Amniotic stem cell (primary cell): ENCODE data around the gene LPP.
"Not testable (repeated sequence)": the region's sequence is repeated elsewhere in the genome, so short reads cannot be mapped to it uniquely, and the experiment has no call there.

Experiments used
- DNase-seq: peaks from one replicate; lab custom pipeline; 2025; lab: John Stamatoyannopoulos, UW

LPP gene

GRCh38 chr3:188434594-188434993 lies 280.6 kb downstream of the LPP start:
- no peak for DNase-seq

- DNase-seq = no peak
Observed at GRCh38 chr3:188435266-188435665, 281.3 kb downstream of the LPP start.

- no peak for DNase-seq
Observed at GRCh38 chr3:188437926-188438325, 284.0 kb downstream of the LPP start.

GRCh38 chr3:188439080-188439479 lies 285.1 kb downstream of the LPP start:
- no peak for DNase-seq

- DNase-seq = no peak
Observed at GRCh38 chr3:188440340-188440972, 286.5 kb downstream of the LPP start.

GRCh38 chr3:188442430-188442829 lies 288.5 kb downstream of the LPP start:
- DNase-seq = no peak

- DNase-seq = not testable (repeated sequence)
Observed at GRCh38 chr3:188445175-188445574, 291.2 kb downstream of the LPP start.

GRCh38 chr3:188446014-188446413 lies 292.1 kb downstream of the LPP start:
- DNase-seq = no peak

- no peak for DNase-seq
Observed at GRCh38 chr3:188446766-188447165, 292.8 kb downstream of the LPP start.

- no peak for DNase-seq
Observed at GRCh38 chr3:188448813-188449212, 294.9 kb downstream of the LPP start.

GRCh38 chr3:188449421-188449820 lies 295.5 kb downstream of the LPP start:
- DNase-seq = no peak

- no peak for DNase-seq
Observed at GRCh38 chr3:188452158-188452772, 298.3 kb downstream of the LPP start.

- no peak for DNase-seq
Observed at GRCh38 chr3:188453431-188454384, 299.8 kb downstream of the LPP start.

GRCh38 chr3:188455748-188456147 lies 301.8 kb downstream of the LPP start:
- DNase-seq = no peak

- no peak for DNase-seq
Observed at GRCh38 chr3:188458756-188459155, 304.8 kb downstream of the LPP start.

- no peak for DNase-seq
Observed at GRCh38 chr3:188465311-188465710, 311.4 kb downstream of the LPP start.

GRCh38 chr3:188468196-188468595 lies 314.2 kb downstream of the LPP start:
- DNase-seq = no peak

- no peak for DNase-seq
Observed at GRCh38 chr3:188468662-188469061, 314.7 kb downstream of the LPP start.

GRCh38 chr3:188469228-188469885 lies 315.4 kb downstream of the LPP start:
- DNase-seq = no peak

GRCh38 chr3:188470508-188471130 lies 316.7 kb downstream of the LPP start:
- no peak for DNase-seq

- no peak for DNase-seq
Observed at GRCh38 chr3:188471723-188472122, 317.8 kb downstream of the LPP start.

- no peak for DNase-seq
Observed at GRCh38 chr3:188472336-188472735, 318.4 kb downstream of the LPP start.
